ENCODE data around the gene TRABD2B.

Gene TRABD2B

DNA sequence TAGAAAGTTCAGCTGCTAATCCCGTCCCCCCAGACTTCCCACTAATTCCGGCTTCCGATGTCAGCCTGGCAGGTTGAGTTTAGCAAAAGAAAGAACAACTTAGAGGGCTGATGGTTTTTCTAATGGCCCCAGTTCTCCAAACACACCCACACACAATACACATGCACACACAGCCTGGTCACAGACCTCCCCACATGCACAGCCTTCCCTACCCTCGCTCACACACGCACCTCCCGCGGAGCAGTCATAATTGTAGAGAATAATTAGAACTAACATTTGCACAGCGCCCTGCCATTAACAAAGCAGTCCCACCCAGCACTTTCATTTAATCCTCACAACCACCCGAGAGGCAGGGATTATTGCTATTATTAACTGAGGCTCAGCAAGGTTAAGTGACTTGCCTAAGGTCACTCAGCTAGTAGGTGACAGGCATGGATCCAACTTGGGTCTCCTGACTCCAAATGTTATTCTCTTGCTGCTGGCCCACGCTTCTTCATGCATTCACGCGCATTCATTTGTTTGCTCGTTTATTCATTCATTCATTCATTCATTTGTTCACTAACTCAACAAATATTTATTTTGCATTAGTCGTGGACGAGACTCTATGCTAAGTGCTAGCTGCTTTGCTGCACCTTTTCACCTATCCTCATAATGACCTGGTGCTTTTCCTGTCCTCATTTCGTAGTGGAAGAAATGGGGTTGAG lies 284.4 kb downstream of the TRABD2B start:
- no peak for DNase-seq

DNA sequence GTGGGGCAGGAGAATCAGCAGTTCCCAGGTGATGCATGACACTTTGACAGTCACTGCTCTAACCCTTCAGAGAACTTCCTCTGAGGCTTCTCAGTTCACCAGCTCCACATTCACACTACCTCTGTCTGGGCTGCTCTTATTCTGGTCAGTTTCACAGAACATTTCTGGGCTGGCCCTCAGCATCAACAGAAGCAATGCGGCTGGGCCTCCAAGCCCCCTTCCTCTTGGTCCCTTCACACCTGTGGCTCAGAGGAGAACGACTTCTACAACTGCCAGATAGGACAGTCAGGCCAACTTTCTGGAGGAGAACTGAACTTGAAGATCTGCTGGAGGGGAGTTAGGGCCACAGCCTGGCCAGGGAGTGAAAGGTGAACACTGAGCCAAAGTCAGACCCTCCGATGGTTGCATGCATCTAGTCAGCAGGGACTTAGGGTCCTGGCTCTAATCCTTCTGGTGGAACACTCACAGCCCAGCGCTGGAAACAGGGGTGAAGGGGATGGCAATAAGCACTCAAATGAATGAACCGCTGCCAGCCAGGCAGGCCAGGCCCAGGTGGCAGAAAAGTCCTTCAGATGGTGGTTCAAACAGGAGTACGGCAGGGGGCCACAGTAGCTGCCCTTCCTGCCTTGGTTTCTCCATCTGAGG lies 285.2 kb downstream of the TRABD2B start:
- no peak for DNase-seq

DNA sequence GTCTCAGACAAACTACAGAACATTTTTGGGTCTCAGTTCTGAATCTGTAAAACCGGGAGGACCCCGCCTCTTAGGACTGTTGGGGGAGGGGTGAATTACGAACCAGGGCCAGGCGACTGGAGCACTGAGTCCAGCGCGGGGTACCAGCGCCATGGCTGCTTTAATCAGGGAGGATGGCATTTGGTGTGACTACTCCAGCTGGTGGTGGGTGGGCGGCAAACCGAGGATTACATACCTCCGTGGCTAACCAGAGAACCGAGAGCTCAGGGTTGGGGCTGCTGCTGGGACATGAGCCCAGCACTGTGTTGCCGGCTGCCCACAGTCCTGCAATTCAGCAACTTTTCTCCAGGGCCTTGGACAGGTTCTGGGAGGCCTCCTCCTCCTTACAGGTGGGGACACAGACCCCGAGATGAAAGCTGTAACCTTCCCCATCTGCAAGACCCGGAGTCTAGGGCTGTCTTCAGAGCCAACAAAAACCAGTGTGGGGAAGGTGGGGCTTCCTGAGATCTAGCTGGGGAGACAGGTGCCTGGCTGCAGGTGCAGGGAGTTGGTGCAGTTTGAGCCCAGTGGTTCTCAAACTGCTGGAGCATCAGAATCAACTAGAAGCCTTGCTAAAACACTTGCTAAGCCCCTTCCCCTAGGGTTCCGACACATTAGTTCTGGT lies 285.9 kb downstream of the TRABD2B start:
- DNase-seq = no peak

Measured in NCI-H526 treated with DMSO at 0.1 percent for 48 hours (cell line).